ENCODE measurements around the gene PYM1. TPM values are rescaled to one million over a fixed set of nuclear protein-coding genes. Genes with fewer than 3 reads are reported as not detected.

PYM1 gene
- total RNA-seq, 1 experiment from 2014 or later, result 58.9 TPM

DNA sequence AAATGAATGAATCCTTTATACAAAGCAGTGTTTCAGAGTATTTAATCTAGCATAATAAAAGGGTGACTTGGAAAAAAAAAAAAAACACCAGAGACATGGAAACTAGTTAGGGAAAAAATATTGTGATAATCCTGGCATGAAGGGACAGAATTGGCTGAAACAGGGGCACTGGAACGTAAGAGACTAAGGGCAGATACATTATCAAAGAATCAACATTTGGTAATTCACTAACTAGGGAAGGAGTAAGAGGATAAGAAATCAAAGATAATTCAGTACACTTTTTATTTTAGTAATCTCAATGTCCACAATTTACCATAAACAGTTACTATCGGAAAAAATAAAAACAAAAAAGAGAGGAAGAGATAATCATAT, 18.2 kb downstream of the PYM1 start:
- Histone ChIP-seq H4K20me1 (ENCODE audit: control insufficient read depth, insufficient read depth, insufficient read length) (no peaks in the 10 kb centered on the region), H2BK15ac (ENCODE audit: low read depth, low read length) (no peak overlapping the region), H2AK5ac (ENCODE audit: insufficient read length, low read length) (no peak overlapping the region), H3K9ac (ENCODE audit: extremely low read depth, insufficient read length, low read length) (no peak overlapping the region), H2BK20ac (ENCODE audit: low read depth, low read length, poor library complexity, severe bottlenecking) (no peak overlapping the region), H4K5ac (ENCODE audit: insufficient read length, low read depth, low read length) (no peak overlapping the region), H4K8ac (replicated peaks; ENCODE audit: insufficient read length, low read depth, low read length) (no peak overlapping the region), H3K4me1 (ENCODE audit: insufficient read depth, low read length) (no peaks in the 10 kb centered on the region), H3K4me2 (ENCODE audit: insufficient read depth, insufficient read length, low read length) (no peak overlapping the region), H3K14ac (ENCODE audit: insufficient read depth, low read length) (no peak overlapping the region), H3K27me3 (ENCODE audit: insufficient read depth, low read length) (no peaks in the 10 kb centered on the region), H3T11ph (ENCODE audit: low read length) (no peak overlapping the region), H3K56ac (ENCODE audit: insufficient read length, low read depth, low read length) (no peak overlapping the region), H3K18ac (ENCODE audit: insufficient read length, low read depth, low read length) (no peak overlapping the region), H3K9me3 (ENCODE audit: control insufficient read depth, low read depth, low read length) (no peaks in the 10 kb centered on the region), H4K91ac (ENCODE audit: insufficient read length, low read depth, low read length) (no peak overlapping the region), H2BK12ac (ENCODE audit: insufficient read length, low read depth, low read length) (no peak overlapping the region), H3K79me1 (ENCODE audit: insufficient read depth, low read depth, low read length, poor library complexity, severe bottlenecking) (peaks cover 8% of the 10 kb centered on the region), H3K23me2 (ENCODE audit: insufficient read length, low read depth, low read length, poor library complexity, severe bottlenecking) (no peaks in the 10 kb centered on the region), H3K4ac (ENCODE audit: low read depth, low read length) (no peak overlapping the region), H2AFZ (ENCODE audit: low read length) (no peak overlapping the region), H2BK5ac (ENCODE audit: insufficient read length, low read length) (no peak overlapping the region), H3K23ac (ENCODE audit: insufficient read length, low read depth, low read length) (no peak overlapping the region), H3K79me2 (ENCODE audit: insufficient read depth, low read length) (peaks cover 2% of the 10 kb centered on the region; the same call in 1 of the 2 replicates), H3K27ac (ENCODE audit: insufficient read length, low read depth, low read length) (no peak overlapping the region), H2BK120ac (ENCODE audit: low read depth, low read length, poor library complexity, severe bottlenecking) (no peak overlapping the region)
- Mint-ChIP-seq H3K27me3 (ENCODE audit: low read depth) (no peaks in the 10 kb centered on the region), H3K4me3 (no peak overlapping the region; a peak in 1 of 5 replicates), H3K36me3 (ENCODE audit: insufficient read depth in 1 of 3, low read depth in 3 of 3) (peaks cover 1 to 16% (median 14%) of the 10 kb centered on the region in 3 experiments; a peak in 6 of 7 replicates), H3K9me3 (no peaks in the 10 kb centered on the region), H3K27ac (peak overlapping the region in 2 of 3 experiments; percentile 14 to 76; a peak in 3 of 7 replicates), H3K4me1 (peaks cover 10% of the 10 kb centered on the region in 2 experiments)
- no CpG with 5 or more reads among the region's 2 CpGs for WGBS (ENCODE audit: extremely low coverage, insufficient read length, low lambda C conversion rate)
- DNase-seq, result no peak
- TF ChIP-seq, protein P1, sequence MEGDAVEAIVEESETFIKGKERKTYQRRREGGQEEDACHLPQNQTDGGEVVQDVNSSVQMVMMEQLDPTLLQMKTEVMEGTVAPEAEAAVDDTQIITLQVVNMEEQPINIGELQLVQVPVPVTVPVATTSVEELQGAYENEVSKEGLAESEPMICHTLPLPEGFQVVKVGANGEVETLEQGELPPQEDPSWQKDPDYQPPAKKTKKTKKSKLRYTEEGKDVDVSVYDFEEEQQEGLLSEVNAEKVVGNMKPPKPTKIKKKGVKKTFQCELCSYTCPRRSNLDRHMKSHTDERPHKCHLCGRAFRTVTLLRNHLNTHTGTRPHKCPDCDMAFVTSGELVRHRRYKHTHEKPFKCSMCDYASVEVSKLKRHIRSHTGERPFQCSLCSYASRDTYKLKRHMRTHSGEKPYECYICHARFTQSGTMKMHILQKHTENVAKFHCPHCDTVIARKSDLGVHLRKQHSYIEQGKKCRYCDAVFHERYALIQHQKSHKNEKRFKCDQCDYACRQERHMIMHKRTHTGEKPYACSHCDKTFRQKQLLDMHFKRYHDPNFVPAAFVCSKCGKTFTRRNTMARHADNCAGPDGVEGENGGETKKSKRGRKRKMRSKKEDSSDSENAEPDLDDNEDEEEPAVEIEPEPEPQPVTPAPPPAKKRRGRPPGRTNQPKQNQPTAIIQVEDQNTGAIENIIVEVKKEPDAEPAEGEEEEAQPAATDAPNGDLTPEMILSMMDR (conservative IDR thresholded peaks at IDR 0.05), result no peak
